IMR-90 (cell line): ENCODE data around the gene RHOT1. TPM values are rescaled to one million over a fixed set of nuclear protein-coding genes. Genes with fewer than 3 reads are reported as not detected.

Experiments used
- ATAC-seq: fragments of 200-7000 bp; cut with Tn5 transposase; 2 replicates; pipeline ENCODE4 v1.9.1; 2020; ENCODE audit warnings: low read depth, mild to moderate bottlenecking, moderate library complexity
- BruUV-seq: library from RNA; stranded (reverse); fragments of 400-500 nt; replicated peaks from 2 replicates; lab custom pipeline; 2021; lab: Mats Ljungman, UMichigan
- CTCF ChIA-PET: fragments of 300-600 bp; formaldehyde crosslinking; extraction: SDS; loops from one replicate; lab custom pipeline; 2021; ENCODE audit warnings: antibody characterized with exemption; lab: Yijun Ruan, JAX
- POLR2A ChIA-PET: fragments of 300-600 bp; sonication (Branson Sonifier 250); formaldehyde crosslinking; loops from one replicate; lab custom pipeline; 2022; ENCODE audit warnings: antibody characterized with exemption; ENCODE audit not compliant: unreplicated experiment; lab: Charles Lee
- DNase-seq: peaks from one replicate; pipeline ENCODE4 v3.0.0; 2013
- H2AFZ ChIP-seq: replicated peaks from 2 replicates; pipeline ENCODE3; 2013; ENCODE audit warnings: low read length, mild to moderate bottlenecking; ENCODE audit not compliant: poor library complexity
- H2AK5ac ChIP-seq: 2 replicates; pipeline ENCODE4 v1.6.1; 2013; ENCODE audit warnings: low read depth, low read length, inconsistent platforms
- H2AK9ac ChIP-seq: replicated peaks from 2 replicates; pipeline ENCODE3; 2013; ENCODE audit warnings: mild to moderate bottlenecking, low read depth, low read length, moderate library complexity; ENCODE audit not compliant: poor library complexity
- H2BK120ac ChIP-seq: 2 replicates; pipeline ENCODE4 v1.6.1; 2013; ENCODE audit warnings: low read depth, low read length, inconsistent platforms
- H2BK15ac ChIP-seq: 3 replicates; pipeline ENCODE4 v1.6.1; 2013; ENCODE audit warnings: low read depth, low read length, inconsistent platforms
- H2BK20ac ChIP-seq: 2 replicates; pipeline ENCODE4 v1.6.1; 2013; ENCODE audit warnings: low read depth, mild to moderate bottlenecking, inconsistent platforms, low read length, moderate library complexity
- H2BK5ac ChIP-seq: 2 replicates; pipeline ENCODE4 v1.6.1; 2013; ENCODE audit warnings: mild to moderate bottlenecking, low read depth, low read length, inconsistent platforms; ENCODE audit not compliant: poor library complexity, severe bottlenecking
- H3K14ac ChIP-seq: replicated peaks from 2 replicates; pipeline ENCODE4 v1.6.1; 2013; ENCODE audit warnings: low read depth, low read length, inconsistent platforms
- H3K18ac ChIP-seq: 2 replicates; pipeline ENCODE4 v1.6.1; 2013; ENCODE audit warnings: low read depth, low read length, control low read depth
- H3K23ac ChIP-seq: 2 replicates; pipeline ENCODE4 v1.6.1; 2013; ENCODE audit warnings: low read depth, low read length, inconsistent platforms
- H3K27ac ChIP-seq: 2 replicates; pipeline ENCODE4 v1.5.1; 2013; ENCODE audit warnings: mild to moderate bottlenecking, control low read depth, low read length; ENCODE audit not compliant: insufficient read depth
- H3K27me3 ChIP-seq: 2 replicates; pipeline ENCODE4 v1.6.1; 2013; ENCODE audit warnings: low read length; ENCODE audit not compliant: control insufficient read depth, insufficient read depth
- H3K36me3 ChIP-seq: 2 replicates; pipeline ENCODE4 v1.6.1; 2013; ENCODE audit warnings: low read length, mixed read lengths; ENCODE audit not compliant: control insufficient read depth, insufficient read depth
- H3K4ac ChIP-seq: 2 replicates; pipeline ENCODE4 v1.6.1; 2013; ENCODE audit warnings: low read depth, low read length, inconsistent platforms
- H3K4me1 ChIP-seq: 2 replicates; pipeline ENCODE4 v1.6.1; 2013; ENCODE audit warnings: low read length, mixed read lengths; ENCODE audit not compliant: control insufficient read depth, insufficient read depth
- H3K4me2 ChIP-seq: 2 replicates; pipeline ENCODE4 v1.6.1; 2013; ENCODE audit warnings: low read depth, mild to moderate bottlenecking, control low read depth, low read length, moderate library complexity
- H3K4me3 ChIP-seq: 2 replicates; pipeline ENCODE4 v1.5.1; 2013; ENCODE audit warnings: low read depth, mild to moderate bottlenecking, control low read depth, low read length, moderate library complexity; ENCODE audit not compliant: insufficient read depth
- H3K56ac ChIP-seq: 2 replicates; pipeline ENCODE4 v1.6.1; 2013; ENCODE audit warnings: low read length, inconsistent platforms; ENCODE audit not compliant: insufficient read depth; ENCODE audit errors: extremely low read depth
- H3K79me1 ChIP-seq, 2 experiments: 2 replicates each; pipeline ENCODE4 v1.6.1; 2013; ENCODE audit warnings: low read length in 2 of 2, inconsistent platforms in 1 of 2, low read depth in 1 of 2
- H3K9ac ChIP-seq: 2 replicates; pipeline ENCODE4 v1.6.1; 2013; ENCODE audit warnings: low read depth, low read length, control low read depth
- H3K9me1 ChIP-seq: 2 replicates; pipeline ENCODE4 v1.6.1; 2013; ENCODE audit warnings: low read length, inconsistent platforms; ENCODE audit not compliant: insufficient read depth
- H3K9me3 ChIP-seq: 2 replicates; pipeline ENCODE4 v1.6.1; 2013; ENCODE audit warnings: low read length; ENCODE audit not compliant: control insufficient read depth, insufficient read depth
- H4K20me1 ChIP-seq: 2 replicates; pipeline ENCODE4 v1.6.1; 2013; ENCODE audit warnings: low read length, inconsistent platforms; ENCODE audit not compliant: insufficient read depth
- H4K5ac ChIP-seq: 2 replicates; pipeline ENCODE4 v1.6.1; 2013; ENCODE audit warnings: mild to moderate bottlenecking, low read depth, low read length, control low read depth
- H4K8ac ChIP-seq, 2 experiments: 2 replicates each; pipeline ENCODE4 v1.6.1; 2013; ENCODE audit warnings: low read depth in 2 of 2, low read length in 2 of 2, control low read depth in 1 of 2, inconsistent platforms in 1 of 2
- H4K91ac ChIP-seq: 2 replicates; pipeline ENCODE4 v1.6.1; 2013; ENCODE audit warnings: low read depth, low read length, inconsistent platforms; ENCODE audit not compliant: insufficient read depth
- BHLHE40 ChIP-seq: fragments of 150-350 bp; IDR thresholded peaks from 2 replicates; pipeline ENCODE4 v1.6.1; 2016; ENCODE audit warnings: mild to moderate bottlenecking, low read depth, low read length
- FOS ChIP-seq: fragments of 150-350 bp; IDR thresholded peaks from 2 replicates; pipeline ENCODE4 v1.6.1; 2016; ENCODE audit warnings: low read depth, low read length
- MAFK ChIP-seq: IDR thresholded peaks from 2 replicates; pipeline ENCODE4 v1.6.1; 2012; ENCODE audit warnings: low read depth, low read length, improper control_type of control experiment
- NFE2L2 ChIP-seq: fragments of 150-350 bp; IDR thresholded peaks from 2 replicates; pipeline ENCODE4 v1.6.1; 2016; ENCODE audit warnings: low read depth, mild to moderate bottlenecking, low read length
- RCOR1 ChIP-seq: IDR thresholded peaks from 2 replicates; pipeline ENCODE4 v1.6.1; 2012; ENCODE audit warnings: mild to moderate bottlenecking, low read length, improper control_type of control experiment; ENCODE audit not compliant: insufficient replicate concordance
- WGBS, 2 experiments: methylation state at CpG; one replicate each; pipeline versions ENCODE4 v1.1.5 to v1.1.7; 2013; ENCODE audit warnings: missing lambda C conversion rate in 2 of 2; ENCODE audit not compliant: insufficient read length in 1 of 2; ENCODE audit errors: extremely low coverage in 2 of 2; 5-methylcytosine and 5-hydroxymethylcytosine counted together
- dilution Hi-C: fragments of 300-500 bp; cut with HindIII; formaldehyde crosslinking; loops from one replicate; pipeline ENCODE4 v1.14.3; 2018; ENCODE audit warnings: low sequenced_read_pairs; ENCODE audit not compliant: unreplicated experiment
- in situ Hi-C: fragments of 300-500 bp; cut with MboI; formaldehyde crosslinking; loops from 3 replicates; pipeline ENCODE4 v1.14.3; 2019; ENCODE audit warnings: low sequenced_read_pairs, inconsistent platforms, mixed read lengths
- intact Hi-C: fragments of 100-400 bp; cut with micrococcal nuclease; formaldehyde crosslinking; loops from 2 replicates; pipeline ENCODE4 v1.10.0; 2022
- polyA plus RNA-seq, 3 experiments: library from polyadenylated mRNA; depleted of rRNA; stranded (reverse); fragments of >200 nt; gene quantifications; 2 replicates each; pipeline ENCODE4 v1.2.3, GENCODE V29; 2012; ENCODE audit warnings: low replicate concordance in 1 of 3
- total RNA-seq: library from RNA; depleted of rRNA; stranded (reverse); fragments of >200 nt; gene quantifications from 2 replicates; pipeline ENCODE4 v1.2.3, GENCODE V29; 2012

The RHOT1 gene
- total and polyA plus RNA-seq, 2 of the 4 experiments (the other 2 are of a cell fraction): 27.4 to 27.6 TPM

GRCh38 chr17:32120141-32120540, 22.2 kb upstream of the RHOT1 start:
- H3K23ac ChIP-seq: no peak overlapping the region
- H3K27me3 ChIP-seq: peaks cover 27% of the 10 kb centered on the region
- no peaks in the 10 kb centered on the region for H3K79me1 ChIP-seq
- no peak overlapping the region for H3K27ac ChIP-seq
- dilution Hi-C loops (no loop called here), in situ Hi-C loops (no loop called here), intact Hi-C loops (no loop called here)
- no peak overlapping the region for H4K8ac ChIP-seq
- CTCF ChIA-PET: no interaction called here
- no peak overlapping the region for H2BK120ac ChIP-seq
- DNase-seq (no peak), ATAC-seq (no peak)
- H4K20me1 ChIP-seq: no peaks in the 10 kb centered on the region
- no peak overlapping the region for H2AK5ac ChIP-seq
- no peak overlapping the region for H2BK15ac ChIP-seq
- no peak overlapping the region for H3K4ac ChIP-seq
- POLR2A ChIA-PET: no interaction called here
- H2BK5ac ChIP-seq: no peak overlapping the region
- 0 out of 2 replicates have a peak, but pooled peaks cover 2% of the 10 kb centered on the region for H3K9me1 ChIP-seq
- no peak overlapping the region for H3K18ac ChIP-seq
- no peak overlapping the region for H3K4me2 ChIP-seq
- no peaks in the 10 kb centered on the region for H3K4me1 ChIP-seq
- H2BK20ac ChIP-seq: no peak overlapping the region
- no peak for TF ChIP-seq BHLHE40
- no peak for TF ChIP-seq RCOR1
- no peak for TF ChIP-seq MAFK
- no peak for TF ChIP-seq NFE2L2
- TF ChIP-seq FOS: no peak
- no peak overlapping the region for H3K56ac ChIP-seq
- no peak overlapping the region for H3K4me3 ChIP-seq
- no peak overlapping the region for H2AFZ ChIP-seq
- H3K9me3 ChIP-seq: no peaks in the 10 kb centered on the region
- WGBS, 2 experiments: 29% methylated on average over 3 of the region's 4 CpGs; no CpG with 5 or more reads in 1 of the 2 experiments
- no peak overlapping the region for H3K9ac ChIP-seq
- H3K14ac ChIP-seq: no peak overlapping the region
- H3K36me3 ChIP-seq: no peaks in the 10 kb centered on the region
- BruUV-seq: no TSS peak
- no peak overlapping the region for H4K5ac ChIP-seq
- no peak overlapping the region for H4K91ac ChIP-seq
- no peak overlapping the region for H2AK9ac ChIP-seq
